Tibial artery (tissue), 4 donors: ENCODE measurements around the gene VSTM2B.
A peak's percentile ranks its signal among the peaks of the same experiment; 100 is the strongest.

Source experiments
- DNase-seq, 2 donors: peaks; one replicate each; pipeline ENCODE4 v3.0.0-alpha.2; 2019
- H3K27ac ChIP-seq, 2 donors: fragments of 200-600 bp; sonication (generic) in 1 of 2; 1 replicate in 1 of 2; 2 replicates in 1 of 2; pipeline ENCODE4 v1.5.1; 2018 to 2019; ENCODE audit warnings: mild to moderate bottlenecking in 1 of 2
- H3K27me3 ChIP-seq, 2 donors: fragments of 200-600 bp; sonication (generic) in 1 of 2; one replicate each; pipeline versions ENCODE4 v1.5.1 to v1.6.0; 2016 to 2019
- H3K36me3 ChIP-seq, 3 donors: fragments of 200-600 bp; sonication (generic) in 2 of 3; one replicate each; pipeline ENCODE4 v1.5.1; 2016 to 2019; ENCODE audit warnings: mild to moderate bottlenecking in 2 of 3
- H3K4me1 ChIP-seq, 4 donors: fragments of 200-600 bp; sonication (generic) in 2 of 4; 1 replicate in 3 of 4; 2 replicates in 1 of 4; pipeline ENCODE4 v1.5.1; 2016 to 2019
- H3K4me3 ChIP-seq, 2 donors: fragments of 200-600 bp; sonication (generic) in 1 of 2; 1 replicate in 1 of 2; 2 replicates in 1 of 2; pipeline ENCODE4 v1.5.1; 2018 to 2019; ENCODE audit warnings: mild to moderate bottlenecking in 2 of 2
- H3K9me3 ChIP-seq, 3 donors: fragments of 200-600 bp; sonication (generic) in 1 of 3; one replicate each; pipeline ENCODE4 v1.5.1; 2016 to 2019
- CTCF ChIP-seq, 2 experiments: fragments of 200-600 bp in 1 of 2; fragments of 450-650 bp in 1 of 2; IDR thresholded peaks; one replicate each; pipeline ENCODE4 v1.5.1; 2017 to 2019; ENCODE audit warnings: antibody characterized with exemption in 2 of 2, mild to moderate bottlenecking in 1 of 2, moderate library complexity in 1 of 2
- intact Hi-C: fragments of 100-400 bp; cut with DNase I; formaldehyde crosslinking; loops from one replicate; pipeline ENCODE4 v1.15.0; 2023; ENCODE audit warnings: low total_unique reads

Gene VSTM2B

GRCh38 chr19:29529646-29530539 is 4.1 kb downstream of the VSTM2B start:
- no peak for DNase-seq
- no peaks in the 10 kb centered on the region for H3K36me3 ChIP-seq
- H3K27me3 ChIP-seq: peaks cover 0 to 88% of the 10 kb centered on the region in 2 donors
- H3K9me3 ChIP-seq: no peaks in the 10 kb centered on the region
- H3K27ac ChIP-seq: no peak overlapping the region
- intact Hi-C loops: no loop called here
- no peak overlapping the region for H3K4me3 ChIP-seq
- TF ChIP-seq CTCF (IDR thresholded peaks at IDR 0.05): no peak
- peaks cover 0 to 50% (median 40%) of the 10 kb centered on the region in 4 donors for H3K4me1 ChIP-seq

DNA sequence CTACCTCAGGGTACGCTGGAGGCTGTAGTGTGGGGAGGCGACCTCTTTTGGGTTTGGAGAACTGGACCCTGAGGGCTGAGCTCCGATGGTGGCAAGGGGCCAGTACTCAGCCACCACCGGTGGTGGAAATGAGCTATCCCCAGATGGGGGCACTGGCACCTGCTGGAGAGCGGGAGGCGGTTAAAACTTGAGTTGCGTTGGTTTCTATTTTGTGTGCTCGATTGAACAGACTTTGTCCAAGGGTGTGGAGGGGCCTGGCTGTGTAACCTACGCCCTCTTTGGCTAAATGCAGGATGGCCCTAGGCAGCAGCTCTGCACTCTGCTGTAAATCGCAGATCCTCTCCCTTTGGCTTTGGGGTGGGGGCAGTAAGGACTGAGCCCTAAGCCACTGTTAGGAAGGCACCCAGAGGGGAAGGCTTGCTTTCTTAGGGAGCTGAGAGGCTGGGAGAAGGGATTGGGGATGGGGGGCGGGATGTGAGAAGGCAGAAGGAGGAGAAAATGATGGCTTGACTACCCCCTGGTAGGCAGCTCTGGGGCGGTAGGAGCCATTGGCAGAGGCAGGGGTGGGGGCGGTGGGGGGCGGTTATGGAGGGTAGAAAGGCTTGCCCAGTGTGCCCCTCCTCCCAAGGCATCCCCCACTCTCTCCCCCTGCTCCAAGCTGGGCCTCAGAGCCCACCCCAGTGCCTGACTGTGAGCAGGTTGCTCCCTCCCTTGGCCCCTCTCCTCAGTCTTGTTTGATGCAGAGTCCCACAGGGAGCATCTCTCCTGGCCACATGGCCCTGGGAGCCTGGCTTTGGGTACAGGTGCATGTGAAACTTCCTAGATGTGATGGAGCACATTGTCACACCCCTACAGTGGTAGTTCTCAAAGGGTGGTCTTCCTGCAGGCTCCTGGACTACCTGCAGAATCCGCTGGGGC is 5.0 kb downstream of the VSTM2B start:
- H3K36me3 ChIP-seq: no peaks in the 10 kb centered on the region
- TF ChIP-seq CTCF (IDR thresholded peaks at IDR 0.05): no peak
- H3K4me3 ChIP-seq: no peak overlapping the region
- no peak overlapping the region for H3K27ac ChIP-seq
- H3K27me3 ChIP-seq: peaks cover 0 to 79% of the 10 kb centered on the region in 2 donors
- DNase-seq: peak in 1 of 2 donors; percentile 44
- intact Hi-C loops: no loop called here
- no peaks in the 10 kb centered on the region for H3K9me3 ChIP-seq
- H3K4me1 ChIP-seq: peaks cover 0 to 41% (median 32%) of the 10 kb centered on the region in 4 donors

DNA sequence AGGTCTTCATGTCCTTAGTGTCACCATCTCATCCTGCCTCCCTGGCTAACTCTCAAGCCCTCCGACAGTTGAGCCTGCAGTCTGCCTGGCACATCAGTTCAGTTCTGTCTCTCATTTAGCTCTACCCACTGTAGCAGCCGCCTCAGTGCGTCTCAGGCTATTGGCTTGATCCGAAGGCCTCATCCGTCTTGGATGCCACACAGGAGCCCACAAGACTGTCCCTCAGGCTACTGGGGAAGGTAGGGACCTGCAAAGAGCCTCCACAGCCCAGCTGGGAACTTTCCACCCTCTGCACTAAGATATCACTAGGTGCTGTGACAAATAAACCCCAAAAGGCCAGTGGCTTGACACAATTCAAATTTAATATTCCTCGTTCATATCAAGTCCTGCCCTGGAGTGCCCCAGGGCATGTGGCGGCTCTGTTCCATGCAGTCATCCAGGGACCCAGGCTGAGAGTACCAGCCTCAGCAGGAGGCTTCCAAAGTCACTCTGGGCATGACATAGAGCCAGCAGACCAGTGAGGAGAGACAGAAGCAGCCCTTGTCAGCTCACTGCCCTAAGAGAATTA is 5.7 kb downstream of the VSTM2B start:
- no peaks in the 10 kb centered on the region for H3K9me3 ChIP-seq
- no peaks in the 10 kb centered on the region for H3K36me3 ChIP-seq
- no peak overlapping the region for H3K4me3 ChIP-seq
- DNase-seq: peak in 1 of 2 donors; percentile 33
- no peak overlapping the region for H3K27ac ChIP-seq
- peaks cover 0 to 34% (median 26%) of the 10 kb centered on the region in 4 donors for H3K4me1 ChIP-seq
- H3K27me3 ChIP-seq: peaks cover 0 to 71% of the 10 kb centered on the region in 2 donors
- intact Hi-C loops: no loop called here
- TF ChIP-seq CTCF (IDR thresholded peaks at IDR 0.05): no peak

GRCh38 chr19:29532097-29532496 is 6.3 kb downstream of the VSTM2B start:
- DNase-seq: no peak
- Histone ChIP-seq H3K4me1 (peaks cover 0 to 28% (median 20%) of the 10 kb centered on the region in 4 donors), H3K27ac (no peak overlapping the region), H3K9me3 (no peaks in the 10 kb centered on the region), H3K36me3 (no peaks in the 10 kb centered on the region), H3K4me3 (no peak overlapping the region), H3K27me3 (peaks cover 0 to 66% of the 10 kb centered on the region in 2 donors)
- TF ChIP-seq CTCF (IDR thresholded peaks at IDR 0.05): no peak
- intact Hi-C loops: no loop called here

GRCh38 chr19:29532956-29533355 is 7.2 kb downstream of the VSTM2B start:
- Histone ChIP-seq H3K36me3 (no peaks in the 10 kb centered on the region), H3K4me3 (no peak overlapping the region), H3K27ac (no peak overlapping the region), H3K27me3 (peaks cover 0 to 57% of the 10 kb centered on the region in 2 donors), H3K9me3 (no peaks in the 10 kb centered on the region), H3K4me1 (peaks cover 0 to 20% (median 15%) of the 10 kb centered on the region in 4 donors)
- DNase-seq: peak in 1 of 2 donors; percentile 59
- TF ChIP-seq CTCF (IDR thresholded peaks at IDR 0.05): no peak
- intact Hi-C loops: no loop called here
